GM10248 (cell line): ENCODE results near the gene FBXO21.

Experiments used
- CTCF ChIA-PET: fragments of 300-600 bp; sonication (Branson Sonifier 250); formaldehyde crosslinking; extraction: SDS; loops from one replicate; lab custom pipeline; 2021; ENCODE audit warnings: antibody characterized with exemption; lab: Yijun Ruan, JAX
- POLR2A ChIA-PET: fragments of 350-650 bp; sonication (Branson Sonifier 250); formaldehyde crosslinking; extraction: SDS; loops from one replicate; lab custom pipeline; 2020; ENCODE audit warnings: antibody characterized with exemption; lab: Yijun Ruan, JAX
- DNase-seq: peaks from one replicate; pipeline ENCODE4 v3.0.0; 2012; ENCODE audit errors: extremely low spot score
- TF ChIP-seq, protein P1 (sequence below): IDR thresholded peaks from 2 replicates; pipeline ENCODE4 v1.5.1; 2012; ENCODE audit warnings: mild to moderate bottlenecking, low read depth; ENCODE audit errors: extremely low read depth, missing control alignments, control extremely low read depth

The FBXO21 gene

DNA sequence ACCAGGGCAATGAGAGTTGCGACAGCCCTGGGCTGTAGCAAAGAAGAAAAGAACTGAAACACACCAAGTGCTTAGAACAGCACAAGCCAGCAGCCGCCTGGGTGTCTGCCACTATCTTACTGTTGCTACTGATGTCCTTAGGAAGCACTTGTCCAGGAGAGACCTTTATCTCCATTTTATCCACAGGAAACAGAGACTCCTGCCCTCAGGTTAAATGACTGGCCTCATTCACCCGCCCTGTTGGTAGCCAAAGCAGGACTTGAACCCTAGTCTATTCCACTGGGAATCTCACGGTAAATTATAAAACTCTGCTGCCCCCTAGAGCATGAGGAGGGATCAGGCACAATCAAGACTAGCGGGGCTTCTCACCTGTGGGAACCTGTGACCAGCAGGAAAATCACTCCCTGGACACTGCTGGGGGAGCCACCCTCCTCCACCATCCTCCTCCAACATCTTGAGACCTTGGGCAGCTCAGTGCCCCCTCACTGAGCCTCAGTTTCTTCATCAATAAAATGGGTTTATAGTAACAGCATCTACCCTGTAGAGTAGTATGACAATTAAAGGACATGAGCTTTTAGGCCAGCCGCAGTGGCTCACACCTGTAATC, 70.6 kb downstream of the FBXO21 start:
- ChIA-PET CTCF (interaction anchor here (0.6 to 4.3 kb wide), 54 partner anchors 9 to 1142 kb away, joined by 3 to 122 read pairs (median 4); partner anchors contain the start of genes FBXW8 and TESC), POLR2A (no interaction called here)
- TF ChIP-seq, protein P1, sequence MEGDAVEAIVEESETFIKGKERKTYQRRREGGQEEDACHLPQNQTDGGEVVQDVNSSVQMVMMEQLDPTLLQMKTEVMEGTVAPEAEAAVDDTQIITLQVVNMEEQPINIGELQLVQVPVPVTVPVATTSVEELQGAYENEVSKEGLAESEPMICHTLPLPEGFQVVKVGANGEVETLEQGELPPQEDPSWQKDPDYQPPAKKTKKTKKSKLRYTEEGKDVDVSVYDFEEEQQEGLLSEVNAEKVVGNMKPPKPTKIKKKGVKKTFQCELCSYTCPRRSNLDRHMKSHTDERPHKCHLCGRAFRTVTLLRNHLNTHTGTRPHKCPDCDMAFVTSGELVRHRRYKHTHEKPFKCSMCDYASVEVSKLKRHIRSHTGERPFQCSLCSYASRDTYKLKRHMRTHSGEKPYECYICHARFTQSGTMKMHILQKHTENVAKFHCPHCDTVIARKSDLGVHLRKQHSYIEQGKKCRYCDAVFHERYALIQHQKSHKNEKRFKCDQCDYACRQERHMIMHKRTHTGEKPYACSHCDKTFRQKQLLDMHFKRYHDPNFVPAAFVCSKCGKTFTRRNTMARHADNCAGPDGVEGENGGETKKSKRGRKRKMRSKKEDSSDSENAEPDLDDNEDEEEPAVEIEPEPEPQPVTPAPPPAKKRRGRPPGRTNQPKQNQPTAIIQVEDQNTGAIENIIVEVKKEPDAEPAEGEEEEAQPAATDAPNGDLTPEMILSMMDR: peak; percentile 72
- peak; percentile 69 for DNase-seq

DNA sequence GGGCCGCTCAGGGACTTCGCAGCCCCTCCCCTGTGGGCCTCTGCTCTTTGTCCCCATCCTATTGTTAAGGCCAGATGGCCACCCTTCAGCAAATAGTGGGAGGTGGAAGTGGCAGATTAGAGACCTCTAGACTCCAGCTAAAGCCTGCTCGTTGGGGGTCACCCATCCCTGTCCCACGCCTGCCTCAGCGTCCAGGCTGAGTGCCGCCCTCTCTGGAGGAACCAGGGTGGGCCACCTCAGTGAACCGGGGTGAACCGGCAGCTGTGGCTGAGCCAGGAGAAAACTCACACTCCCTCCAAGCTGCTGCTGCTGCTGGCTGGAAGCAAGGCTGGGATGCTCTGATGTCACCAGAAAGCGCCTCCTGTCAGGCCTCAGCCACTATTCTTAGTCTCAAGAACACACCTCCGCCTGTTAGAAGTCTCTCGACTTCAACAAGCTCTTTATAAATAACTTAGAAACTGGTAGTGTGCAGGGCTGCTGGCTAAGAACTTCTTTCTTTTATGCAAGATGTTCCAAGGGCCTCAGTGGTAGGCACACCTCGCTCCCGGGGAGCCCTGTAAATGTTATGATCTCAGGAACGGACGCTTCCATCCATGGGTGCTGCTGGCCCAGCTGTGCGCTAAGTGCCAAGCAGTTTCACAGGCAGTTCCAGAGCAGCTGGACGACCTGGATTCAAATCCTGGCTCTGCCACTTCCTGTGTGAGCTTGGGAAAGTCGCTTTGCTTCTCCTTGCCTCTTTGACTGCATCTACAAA, 71.3 kb downstream of the FBXO21 start:
- TF ChIP-seq, protein P1: no peak
- ChIA-PET CTCF (interaction anchor here (0.7 to 4.3 kb wide), 27 partner anchors 8 to 1142 kb away, joined by 3 to 122 read pairs (median 5); partner anchors contain the start of gene TESC), POLR2A (no interaction called here)
- no peak for DNase-seq

DNA sequence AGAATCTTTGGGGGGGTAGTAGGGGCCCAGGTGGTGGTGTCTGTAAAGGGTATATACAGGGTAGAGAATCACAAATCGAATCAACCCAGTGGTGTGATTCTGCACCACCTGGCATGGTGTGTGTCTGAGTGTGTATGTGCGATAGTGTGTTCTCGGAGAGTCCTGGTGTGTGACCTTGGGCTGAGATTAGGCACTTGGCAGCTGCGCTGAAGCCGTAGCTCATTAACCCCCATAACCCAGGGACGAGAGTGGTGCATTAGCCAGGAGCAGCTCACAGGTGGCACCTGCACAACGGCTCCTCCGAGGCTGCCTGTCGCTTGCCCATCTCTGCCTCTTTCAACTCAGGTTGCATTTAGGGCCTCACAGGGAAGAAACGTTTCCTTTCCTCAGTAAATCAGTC, 75.5 kb downstream of the FBXO21 start:
- POLR2A ChIA-PET: no interaction called here
- CTCF ChIA-PET: interaction anchor here (1.1 kb wide), 1 partner anchor 90 kb away, joined by 4 read pairs; no protein-coding TSS in a partner anchor
- DNase-seq: no peak
- TF ChIP-seq, protein P1: no peak

DNA sequence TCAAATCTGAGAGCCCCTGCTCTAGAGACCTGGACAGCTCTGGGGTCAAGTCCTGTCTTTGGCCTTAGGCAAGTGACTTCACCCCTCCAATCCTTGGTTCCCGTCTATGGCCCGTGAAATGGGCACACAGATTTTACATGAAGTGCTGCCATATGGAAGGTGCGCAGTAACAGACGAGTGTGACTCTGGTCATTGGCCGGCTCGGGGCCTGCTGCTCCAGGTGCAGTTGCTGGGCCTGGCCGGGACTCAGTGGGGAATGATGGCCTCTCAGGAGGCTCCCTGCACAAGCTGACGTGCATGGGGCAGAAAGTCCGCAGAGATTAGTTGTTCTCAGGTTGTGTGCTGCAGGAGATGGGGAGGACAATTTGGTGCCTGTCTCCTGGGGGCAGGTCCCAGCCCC, 77.0 kb downstream of the FBXO21 start:
- TF ChIP-seq, protein P1: no peak
- POLR2A ChIA-PET: no interaction called here
- CTCF ChIA-PET: interaction anchor here (1.2 kb wide), 1 partner anchor 88 kb away, joined by 3 read pairs; no protein-coding TSS in a partner anchor

DNA sequence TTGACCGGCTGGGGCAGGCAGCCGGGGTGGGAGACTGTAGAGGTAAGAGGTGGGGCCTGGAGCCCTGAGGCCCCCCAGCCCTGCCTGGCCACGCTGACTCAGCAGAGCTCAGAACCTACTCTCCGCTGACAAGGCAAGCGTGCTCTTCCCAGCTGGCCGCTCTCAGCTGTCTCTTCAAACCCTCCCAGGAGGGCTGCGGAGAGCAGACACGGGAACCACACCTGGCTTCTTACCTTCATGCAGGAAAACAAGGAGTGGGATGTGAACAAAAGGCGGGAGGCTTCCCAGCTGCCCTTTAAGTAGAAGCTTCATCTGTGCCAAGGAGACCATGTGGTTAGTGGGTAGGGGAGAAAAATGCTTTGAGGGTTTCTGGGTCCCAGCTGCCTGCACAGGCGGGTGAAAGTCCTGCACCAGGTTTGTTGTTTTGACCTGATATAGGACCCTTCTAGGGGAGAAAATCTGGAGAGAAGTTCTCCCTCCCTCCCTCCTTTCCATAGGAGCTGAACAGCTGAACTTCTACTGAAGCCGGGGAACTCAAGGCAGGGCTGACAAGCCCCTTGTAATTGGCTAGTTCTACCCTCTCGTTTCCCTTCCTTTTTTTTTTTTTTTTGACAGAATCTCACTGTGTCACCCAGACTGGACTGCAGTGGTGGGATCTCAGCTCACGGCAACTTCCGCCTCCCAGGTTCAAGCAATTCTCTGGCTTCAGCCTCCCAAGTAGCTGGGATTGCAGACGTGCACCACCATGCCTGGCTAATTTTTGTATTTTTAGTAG, 78.3 kb downstream of the FBXO21 start:
- TF ChIP-seq, protein P1: no peak
- CTCF ChIA-PET: interaction anchor here (0.9 to 2.4 kb wide), 8 partner anchors 8 to 171 kb away, joined by 3 to 15 read pairs (median 4); no protein-coding TSS in a partner anchor
- no peak for DNase-seq
- POLR2A ChIA-PET: interaction anchor here (0.6 kb wide), 1 partner anchor 518 kb away, joined by 4 read pairs; no protein-coding TSS in a partner anchor

More for the DNA sequence above, 77.0 kb downstream of the FBXO21 start:
- DNase-seq: no peak

DNA sequence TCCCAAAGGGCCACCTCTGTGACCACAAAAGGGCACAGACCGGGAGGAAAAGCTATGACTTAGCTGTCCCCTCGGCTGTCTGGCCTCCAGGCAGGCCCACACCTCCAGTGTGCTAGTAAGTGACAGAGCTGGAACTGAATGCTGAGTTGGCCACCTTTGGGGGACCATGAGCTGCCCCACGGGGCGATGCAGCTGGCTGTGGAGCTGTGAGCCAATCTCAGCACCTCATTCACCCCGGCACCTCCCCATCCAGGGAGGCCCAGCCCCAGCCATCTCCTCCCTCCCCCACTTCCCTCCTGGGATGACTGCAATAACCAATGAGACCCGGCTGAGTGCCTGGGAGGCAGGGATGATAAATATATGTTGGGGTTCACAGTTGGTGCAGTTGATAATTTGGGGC, 78.9 kb downstream of the FBXO21 start:
- TF ChIP-seq, protein P1: no peak
- ChIA-PET CTCF (interaction anchor here (0.9 to 2.4 kb wide), 6 partner anchors 8 to 170 kb away, joined by 3 to 15 read pairs (median 4); no protein-coding TSS in a partner anchor), POLR2A (no interaction called here)
- DNase-seq: no peak
